ENCODE results near the gene POU1F1. TPM values are rescaled to one million over a fixed set of nuclear protein-coding genes. Genes with fewer than 3 reads are reported as not detected.

The POU1F1 gene
- total RNA-seq, 1 donor from 2014 or later, result not detected

DNA sequence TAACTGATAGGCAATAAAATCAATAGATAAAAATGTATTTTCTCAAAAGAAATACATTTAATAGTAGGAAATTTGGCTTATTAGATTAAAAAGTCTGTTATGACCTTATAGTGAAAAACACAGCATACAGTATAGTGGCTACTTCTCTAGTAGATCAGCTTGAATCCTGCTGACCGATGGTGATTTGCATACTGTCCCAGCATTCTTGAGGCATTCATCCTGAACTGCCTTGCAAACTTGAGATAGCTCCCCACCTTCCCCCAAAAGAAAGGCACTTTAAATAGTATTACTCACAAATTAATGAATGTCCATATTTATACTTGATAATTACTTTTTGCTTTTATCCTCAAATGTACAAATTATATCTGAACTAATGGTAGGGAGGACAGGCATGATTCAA lies 42.6 kb downstream of the POU1F1 start:
- Histone ChIP-seq H3K4me3 (ENCODE audit: low read depth, low read length) (no peak overlapping the region), H3K36me3 (ENCODE audit: control insufficient read depth, insufficient read depth, low read length) (peaks cover 1% of the 10 kb centered on the region), H3K27me3 (ENCODE audit: control insufficient read depth, insufficient read depth, low read length) (no peaks in the 10 kb centered on the region)
- FAIRE-seq (no peak), DNase-seq (ENCODE audit: low read depth) (no peak)
- TF ChIP-seq, protein P1, sequence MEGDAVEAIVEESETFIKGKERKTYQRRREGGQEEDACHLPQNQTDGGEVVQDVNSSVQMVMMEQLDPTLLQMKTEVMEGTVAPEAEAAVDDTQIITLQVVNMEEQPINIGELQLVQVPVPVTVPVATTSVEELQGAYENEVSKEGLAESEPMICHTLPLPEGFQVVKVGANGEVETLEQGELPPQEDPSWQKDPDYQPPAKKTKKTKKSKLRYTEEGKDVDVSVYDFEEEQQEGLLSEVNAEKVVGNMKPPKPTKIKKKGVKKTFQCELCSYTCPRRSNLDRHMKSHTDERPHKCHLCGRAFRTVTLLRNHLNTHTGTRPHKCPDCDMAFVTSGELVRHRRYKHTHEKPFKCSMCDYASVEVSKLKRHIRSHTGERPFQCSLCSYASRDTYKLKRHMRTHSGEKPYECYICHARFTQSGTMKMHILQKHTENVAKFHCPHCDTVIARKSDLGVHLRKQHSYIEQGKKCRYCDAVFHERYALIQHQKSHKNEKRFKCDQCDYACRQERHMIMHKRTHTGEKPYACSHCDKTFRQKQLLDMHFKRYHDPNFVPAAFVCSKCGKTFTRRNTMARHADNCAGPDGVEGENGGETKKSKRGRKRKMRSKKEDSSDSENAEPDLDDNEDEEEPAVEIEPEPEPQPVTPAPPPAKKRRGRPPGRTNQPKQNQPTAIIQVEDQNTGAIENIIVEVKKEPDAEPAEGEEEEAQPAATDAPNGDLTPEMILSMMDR (IDR thresholded peaks at IDR 0.05; ENCODE audit: insufficient read depth, low read length, severe bottlenecking), result no peak

DNA sequence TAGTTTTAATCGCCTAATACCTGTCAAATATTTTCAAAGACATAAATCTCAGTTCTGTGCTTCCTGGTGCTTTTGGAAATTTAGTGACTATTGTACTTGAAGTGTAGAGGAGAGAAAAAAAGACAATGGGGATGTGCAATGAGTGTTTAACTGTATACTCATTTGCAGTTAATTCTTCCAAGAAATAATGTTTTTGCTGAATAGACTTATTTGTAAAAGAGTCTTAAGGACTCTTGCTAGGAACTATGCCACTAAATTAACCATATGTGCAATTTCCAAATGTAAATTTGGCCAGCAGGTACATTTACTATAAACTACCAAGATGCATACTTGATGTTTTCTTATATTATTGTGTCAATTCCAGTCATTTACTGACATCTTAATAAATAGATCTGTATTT lies 47.3 kb downstream of the POU1F1 start:
- H3K36me3 ChIP-seq (ENCODE audit: control insufficient read depth, insufficient read depth, low read length), result no peaks in the 10 kb centered on the region
- H3K4me3 ChIP-seq (ENCODE audit: low read depth, low read length), result no peak overlapping the region
- no peaks in the 10 kb centered on the region for H3K27me3 ChIP-seq (ENCODE audit: control insufficient read depth, insufficient read depth, low read length)
- TF ChIP-seq, protein P1 (IDR thresholded peaks at IDR 0.05; ENCODE audit: insufficient read depth, low read length, severe bottlenecking), result no peak
- FAIRE-seq (no peak), DNase-seq (ENCODE audit: low read depth) (no peak)

DNA sequence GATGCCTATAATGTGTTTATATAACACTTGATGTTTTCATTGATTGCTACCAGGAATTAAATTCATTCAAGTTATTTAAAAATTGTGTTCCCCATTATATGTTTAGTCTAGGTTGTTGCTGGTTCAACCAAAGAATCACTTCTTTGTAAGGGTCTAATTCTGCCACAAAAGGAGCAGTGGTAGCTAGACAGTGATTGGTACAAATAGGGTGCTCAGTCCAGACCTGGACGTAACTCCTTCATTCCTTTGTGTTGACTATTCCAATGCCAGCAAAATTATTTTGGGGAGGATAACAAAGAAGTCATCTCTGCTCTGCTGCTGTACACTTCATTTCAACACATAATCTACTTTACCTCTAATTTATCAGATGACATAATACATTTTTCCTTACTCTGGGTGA lies 48.1 kb downstream of the POU1F1 start:
- peak overlapping the region; percentile 99 for H3K4me3 ChIP-seq (ENCODE audit: low read depth, low read length)
- H3K27me3 ChIP-seq (ENCODE audit: control insufficient read depth, insufficient read depth, low read length), result no peaks in the 10 kb centered on the region
- TF ChIP-seq, protein P1 (IDR thresholded peaks at IDR 0.05; ENCODE audit: insufficient read depth, low read length, severe bottlenecking), result no peak
- no peaks in the 10 kb centered on the region for H3K36me3 ChIP-seq (ENCODE audit: control insufficient read depth, insufficient read depth, low read length)
- peak; percentile 45 for DNase-seq (ENCODE audit: low read depth)
- FAIRE-seq, result no peak

DNA sequence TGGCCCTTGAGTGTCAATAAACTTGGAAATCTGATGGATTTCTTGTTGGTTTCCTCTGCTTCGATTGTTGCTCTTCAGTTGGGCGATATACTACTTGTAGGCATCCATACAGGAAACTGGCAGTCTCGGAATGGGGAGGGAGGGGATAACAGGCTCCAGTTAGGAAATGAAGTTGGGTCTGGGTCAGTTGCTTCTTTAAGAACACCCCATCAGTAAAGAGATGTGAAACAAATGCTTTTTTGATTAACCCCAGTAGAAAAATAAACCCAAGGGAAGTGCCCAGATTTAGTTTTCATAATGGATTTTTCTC lies 48.6 kb downstream of the POU1F1 start:
- DNase-seq (ENCODE audit: low read depth), result no peak
- H3K36me3 ChIP-seq (ENCODE audit: control insufficient read depth, insufficient read depth, low read length), result no peaks in the 10 kb centered on the region
- no peak for FAIRE-seq
- TF ChIP-seq, protein P1 (IDR thresholded peaks at IDR 0.05; ENCODE audit: insufficient read depth, low read length, severe bottlenecking), result no peak
- no peaks in the 10 kb centered on the region for H3K27me3 ChIP-seq (ENCODE audit: control insufficient read depth, insufficient read depth, low read length)
- H3K4me3 ChIP-seq (ENCODE audit: low read depth, low read length), result peak overlapping the region; percentile 99

DNA sequence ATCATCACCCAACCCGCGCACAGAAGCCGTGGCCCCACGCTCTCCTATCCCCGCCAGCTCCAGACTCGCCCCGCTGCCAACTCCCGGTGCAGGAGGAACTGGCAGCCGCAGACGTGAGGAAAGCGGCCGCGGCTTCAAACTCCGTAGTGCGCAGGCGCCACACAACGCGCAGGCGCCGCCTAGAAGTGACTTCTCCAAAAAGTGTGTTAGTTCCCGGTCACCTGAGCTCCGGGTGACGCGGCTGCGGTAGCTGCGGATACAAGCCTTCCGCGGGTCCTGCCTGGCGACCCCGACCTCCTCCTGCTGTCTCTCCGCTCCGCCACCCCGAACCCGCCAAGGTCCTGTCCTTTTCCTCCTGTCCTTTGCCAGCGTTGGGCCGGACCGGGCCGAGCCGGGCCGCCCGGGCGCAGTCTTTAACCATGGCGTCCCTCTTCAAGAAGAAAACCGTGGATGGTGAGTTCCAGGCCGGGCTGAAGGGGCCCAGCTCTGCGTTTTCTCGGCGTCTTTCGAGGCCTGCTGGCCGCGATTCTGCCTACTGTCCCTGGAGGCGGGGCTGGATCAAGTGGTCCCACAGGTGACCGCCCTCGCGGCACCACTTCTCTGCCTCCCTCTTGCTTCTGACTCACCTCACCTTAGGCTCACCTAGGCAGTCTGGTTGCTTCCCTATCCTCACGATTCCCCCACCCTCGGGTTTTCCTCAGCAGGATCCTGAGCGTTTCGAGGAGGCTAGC lies 49.1 kb downstream of the POU1F1 start, which contains the start of gene CHMP2B:
Gene CHMP2B, plus strand, starts transcription at position 206 of the 731 bp plus-strand sequence. Its CDS starts 214 bp downstream, at position 420.
- peak; percentile 68 for FAIRE-seq
- no peaks in the 10 kb centered on the region for H3K36me3 ChIP-seq (ENCODE audit: control insufficient read depth, insufficient read depth, low read length)

More for the DNA sequence above, 49.1 kb downstream of the POU1F1 start, which contains the start of gene CHMP2B:
- DNase-seq (ENCODE audit: low read depth), result peak; percentile 86
- no peaks in the 10 kb centered on the region for H3K27me3 ChIP-seq (ENCODE audit: control insufficient read depth, insufficient read depth, low read length)
- TF ChIP-seq, protein P1 (IDR thresholded peaks at IDR 0.05; ENCODE audit: insufficient read depth, low read length, severe bottlenecking), result no peak
- H3K4me3 ChIP-seq (ENCODE audit: low read depth, low read length), result peak within 1 kb of the TSS; percentile 99

All from bronchial epithelial cell (primary cell).